ENCODE data around the gene SEC63. TPM values are rescaled to one million over a fixed set of nuclear protein-coding genes. Genes with fewer than 3 reads are reported as not detected.
"Not testable (repeated sequence)": the region's sequence is repeated elsewhere in the genome, so short reads cannot be mapped to it uniquely, and the experiment has no call there.

Gene SEC63
- polyA plus RNA-seq (ENCODE audit: insufficient read length in 4 of 4): 100 to 1,000 TPM in 2 of 4 donors, 10 to 100 TPM in 2; 83.6 to 122 (median 101) TPM

- peak; percentile 79 to 95 (median 90) for DNase-seq (ENCODE audit: low read depth in 4 of 4, low spot score in 2 of 4)
Observed at GRCh38 chr6:107957909-107958688, at the start of gene SEC63. TSS of gene SEC63 (minus strand) at chr6:107958208. CDS start at chr6:107958009, 199 bp downstream.

- no peak for DNase-seq (ENCODE audit: low read depth in 4 of 4, low spot score in 2 of 4)
Observed at GRCh38 chr6:108005961-108006360, 48.0 kb upstream of the SEC63 start.

GRCh38 chr6:108004861-108005260, 46.9 kb upstream of the SEC63 start:
- no peak for DNase-seq (ENCODE audit: low read depth in 4 of 4, low spot score in 2 of 4)

GRCh38 chr6:108002365-108003221, 44.6 kb upstream of the SEC63 start:
- no peak for DNase-seq (ENCODE audit: low read depth in 4 of 4, low spot score in 2 of 4)

- DNase-seq (ENCODE audit: low read depth in 4 of 4, low spot score in 2 of 4): no peak
Observed at GRCh38 chr6:108001696-108002231, 43.8 kb upstream of the SEC63 start.

- not testable (repeated sequence) for DNase-seq (ENCODE audit: low read depth in 4 of 4, low spot score in 2 of 4)
Observed at GRCh38 chr6:108000259-108000658, 42.3 kb upstream of the SEC63 start.

GRCh38 chr6:107999341-107999740, 41.3 kb upstream of the SEC63 start:
- no peak for DNase-seq (ENCODE audit: low read depth in 4 of 4, low spot score in 2 of 4)

GRCh38 chr6:107991772-107992550, 34.0 kb upstream of the SEC63 start:
- DNase-seq (ENCODE audit: low read depth in 4 of 4, low spot score in 2 of 4): no peak

GRCh38 chr6:107991061-107991460, 33.1 kb upstream of the SEC63 start:
- peak in 1 of 4 donors; percentile 29 for DNase-seq (ENCODE audit: low read depth in 4 of 4, low spot score in 2 of 4)

GRCh38 chr6:107990587-107990986, 32.6 kb upstream of the SEC63 start:
- DNase-seq (ENCODE audit: low read depth in 4 of 4, low spot score in 2 of 4): not testable (repeated sequence)

GRCh38 chr6:107989166-107990094, 31.4 kb upstream of the SEC63 start:
- DNase-seq (ENCODE audit: low read depth in 4 of 4, low spot score in 2 of 4): no peak

GRCh38 chr6:107988570-107988969, 30.6 kb upstream of the SEC63 start:
- DNase-seq (ENCODE audit: low read depth in 4 of 4, low spot score in 2 of 4): no peak

- no peak for DNase-seq (ENCODE audit: low read depth in 4 of 4, low spot score in 2 of 4)
Observed at GRCh38 chr6:107987805-107988204, 29.8 kb upstream of the SEC63 start.

GRCh38 chr6:107985701-107986100, 27.7 kb upstream of the SEC63 start:
- DNase-seq (ENCODE audit: low read depth in 4 of 4, low spot score in 2 of 4): no peak

GRCh38 chr6:107983811-107984210, 25.8 kb upstream of the SEC63 start:
- DNase-seq (ENCODE audit: low read depth in 4 of 4, low spot score in 2 of 4): no peak

- no peak for DNase-seq (ENCODE audit: low read depth in 4 of 4, low spot score in 2 of 4)
Observed at GRCh38 chr6:107982486-107982885, 24.5 kb upstream of the SEC63 start.

- DNase-seq (ENCODE audit: low read depth in 4 of 4, low spot score in 2 of 4): no peak
Observed at GRCh38 chr6:107981695-107982094, 23.7 kb upstream of the SEC63 start.

GRCh38 chr6:107977283-107977682, 19.3 kb upstream of the SEC63 start:
- peak in 1 of 4 donors; percentile 32 for DNase-seq (ENCODE audit: low read depth in 4 of 4, low spot score in 2 of 4)

GRCh38 chr6:107976155-107976783, 18.3 kb upstream of the SEC63 start:
- no peak for DNase-seq (ENCODE audit: low read depth in 4 of 4, low spot score in 2 of 4)

All from left renal cortex interstitium (tissue), 4 donors.